ENCODE results near the gene SLC28A1.

Gene SLC28A1

DNA sequence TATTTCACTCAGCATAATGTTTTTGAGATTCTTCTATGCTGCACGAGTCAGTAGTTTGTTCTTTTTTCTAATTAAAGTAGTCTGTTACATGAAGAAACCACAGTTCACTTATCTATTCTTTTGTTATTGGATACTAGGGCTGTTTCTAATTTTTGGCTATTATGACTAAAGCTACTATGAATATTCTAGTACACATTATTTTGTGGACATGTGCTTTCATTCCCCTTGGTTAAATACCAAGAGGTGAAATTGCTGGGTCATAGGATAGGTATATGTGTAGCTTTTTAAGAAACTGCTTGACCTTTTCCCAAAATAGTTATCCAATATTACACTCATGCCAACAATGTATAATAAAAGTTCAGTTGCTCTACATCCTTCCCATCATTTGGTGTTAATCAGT, 106.0 kb downstream of the SLC28A1 start:
- Histone ChIP-seq H3K4me2 (ENCODE audit: low read depth, low read length, poor library complexity, severe bottlenecking) (no peak overlapping the region), H3K4me3 (ENCODE audit: insufficient read depth, low read length, poor library complexity, severe bottlenecking) (no peak overlapping the region), H3K9me2 (replicated peaks; ENCODE audit: insufficient read depth, low read length) (no peaks in the 10 kb centered on the region), H3K27ac (ENCODE audit: low read depth, low read length) (no peak overlapping the region), H2AFZ (ENCODE audit: low read depth, low read length, severe bottlenecking) (no peak overlapping the region), H3K9ac (ENCODE audit: low read length) (no peak overlapping the region), H3K9me3 (ENCODE audit: insufficient read depth, low read length) (no peaks in the 10 kb centered on the region), H3K79me2 (ENCODE audit: insufficient read depth, low read length) (no peaks in the 10 kb centered on the region), H4K20me1 (ENCODE audit: low read depth, low read length) (peaks cover 22% of the 10 kb centered on the region; the same call in 1 of the 2 replicates), H3K27me3 (ENCODE audit: low read length) (no peaks in the 10 kb centered on the region), H3K36me3 (ENCODE audit: low read length) (no peaks in the 10 kb centered on the region), H3F3A (ENCODE audit: insufficient read depth) (no peaks in the 10 kb centered on the region)
- TF ChIP-seq, protein P1, sequence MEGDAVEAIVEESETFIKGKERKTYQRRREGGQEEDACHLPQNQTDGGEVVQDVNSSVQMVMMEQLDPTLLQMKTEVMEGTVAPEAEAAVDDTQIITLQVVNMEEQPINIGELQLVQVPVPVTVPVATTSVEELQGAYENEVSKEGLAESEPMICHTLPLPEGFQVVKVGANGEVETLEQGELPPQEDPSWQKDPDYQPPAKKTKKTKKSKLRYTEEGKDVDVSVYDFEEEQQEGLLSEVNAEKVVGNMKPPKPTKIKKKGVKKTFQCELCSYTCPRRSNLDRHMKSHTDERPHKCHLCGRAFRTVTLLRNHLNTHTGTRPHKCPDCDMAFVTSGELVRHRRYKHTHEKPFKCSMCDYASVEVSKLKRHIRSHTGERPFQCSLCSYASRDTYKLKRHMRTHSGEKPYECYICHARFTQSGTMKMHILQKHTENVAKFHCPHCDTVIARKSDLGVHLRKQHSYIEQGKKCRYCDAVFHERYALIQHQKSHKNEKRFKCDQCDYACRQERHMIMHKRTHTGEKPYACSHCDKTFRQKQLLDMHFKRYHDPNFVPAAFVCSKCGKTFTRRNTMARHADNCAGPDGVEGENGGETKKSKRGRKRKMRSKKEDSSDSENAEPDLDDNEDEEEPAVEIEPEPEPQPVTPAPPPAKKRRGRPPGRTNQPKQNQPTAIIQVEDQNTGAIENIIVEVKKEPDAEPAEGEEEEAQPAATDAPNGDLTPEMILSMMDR (IDR thresholded peaks at IDR 0.05; ENCODE audit: insufficient read depth, low read length, poor library complexity, severe bottlenecking): no peak
- no peak for TF ChIP-seq EZH2phosphoT487 (conservative IDR thresholded peaks at IDR 0.05; ENCODE audit: low read length)

DNA sequence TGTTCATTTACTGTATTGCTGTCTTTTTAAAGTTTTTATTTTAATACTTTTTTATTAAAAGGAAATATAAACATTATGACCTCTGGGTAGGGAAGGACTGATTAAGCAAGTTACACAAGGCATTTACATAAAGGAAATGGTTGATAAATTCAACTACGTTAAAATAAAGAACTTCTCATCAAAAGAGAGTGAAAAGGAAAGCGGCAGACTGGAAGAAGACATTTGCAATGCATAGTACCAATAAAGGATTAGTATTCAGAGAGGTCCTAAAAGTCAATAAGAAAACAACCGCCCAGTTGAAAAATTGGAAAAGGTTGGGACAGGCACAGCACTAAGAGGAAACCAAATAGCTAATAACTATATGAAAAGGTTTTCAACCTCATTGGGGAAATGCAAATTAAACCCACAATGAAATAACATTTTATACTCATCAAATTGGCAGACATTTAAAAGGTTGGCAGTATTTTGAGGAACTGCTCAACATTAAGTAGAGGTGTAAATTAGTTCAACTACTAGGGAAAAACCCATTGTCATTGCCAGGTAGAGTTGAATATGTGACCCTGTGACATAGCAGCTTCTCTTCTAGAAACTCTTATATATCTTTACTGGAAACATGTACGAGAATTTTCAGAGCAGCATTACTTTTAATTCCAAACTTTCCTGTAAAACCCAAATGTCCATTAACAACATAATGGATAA, 106.7 kb downstream of the SLC28A1 start:
- Histone ChIP-seq H3F3A (ENCODE audit: insufficient read depth) (no peaks in the 10 kb centered on the region), H3K4me3 (ENCODE audit: insufficient read depth, low read length, poor library complexity, severe bottlenecking) (no peak overlapping the region), H3K9ac (ENCODE audit: low read length) (no peak overlapping the region), H4K20me1 (ENCODE audit: low read depth, low read length) (peaks cover 22% of the 10 kb centered on the region; the same call in 1 of the 2 replicates), H3K9me3 (ENCODE audit: insufficient read depth, low read length) (no peaks in the 10 kb centered on the region), H2AFZ (ENCODE audit: low read depth, low read length, severe bottlenecking) (no peak overlapping the region), H3K36me3 (ENCODE audit: low read length) (no peaks in the 10 kb centered on the region), H3K27me3 (ENCODE audit: low read length) (no peaks in the 10 kb centered on the region), H3K4me2 (ENCODE audit: low read depth, low read length, poor library complexity, severe bottlenecking) (no peak overlapping the region), H3K27ac (ENCODE audit: low read depth, low read length) (no peak overlapping the region), H3K79me2 (ENCODE audit: insufficient read depth, low read length) (no peaks in the 10 kb centered on the region), H3K9me2 (replicated peaks; ENCODE audit: insufficient read depth, low read length) (no peaks in the 10 kb centered on the region)
- TF ChIP-seq, protein P1 (IDR thresholded peaks at IDR 0.05; ENCODE audit: insufficient read depth, low read length, poor library complexity, severe bottlenecking): no peak
- no peak for TF ChIP-seq EZH2phosphoT487 (conservative IDR thresholded peaks at IDR 0.05; ENCODE audit: low read length)

DNA sequence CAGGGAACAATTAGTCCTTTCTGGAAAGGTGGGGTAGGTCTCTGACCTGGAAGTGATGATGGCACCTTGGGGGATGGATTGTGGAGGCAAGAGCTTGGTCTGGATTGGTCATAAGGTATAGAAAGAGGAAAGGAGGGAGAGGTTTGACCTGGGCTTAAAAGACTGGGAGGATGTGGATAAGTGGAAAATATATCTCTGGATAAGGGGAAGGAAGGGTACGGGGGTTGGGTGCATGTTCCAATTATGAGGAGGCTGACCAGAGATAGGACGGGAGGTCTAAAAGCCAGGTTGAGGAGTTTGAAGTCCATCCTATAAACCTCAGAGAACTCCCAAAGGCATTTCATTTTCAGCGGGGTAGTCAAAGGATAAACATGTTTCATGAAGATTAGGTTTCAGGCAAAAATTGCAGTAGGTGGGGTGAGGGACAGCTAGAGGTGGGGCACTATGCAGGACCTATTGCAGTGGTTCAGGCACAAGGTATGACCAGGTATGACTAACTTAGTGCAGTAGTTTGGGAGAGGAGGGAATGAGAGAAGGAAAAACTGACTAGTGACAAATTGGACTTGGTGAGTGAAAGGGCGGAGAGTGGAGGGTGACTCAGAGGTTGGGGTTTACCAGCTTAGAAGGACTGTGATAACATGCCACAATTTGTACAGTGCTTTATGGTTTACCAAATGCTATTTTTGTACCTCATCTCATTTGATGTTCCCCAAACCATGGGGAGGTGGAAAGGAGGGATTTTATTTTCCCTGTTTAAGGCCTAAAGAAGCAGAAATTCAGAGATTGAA, 107.9 kb downstream of the SLC28A1 start:
- H3K9me2 ChIP-seq (replicated peaks; ENCODE audit: insufficient read depth, low read length): no peaks in the 10 kb centered on the region
- H3K27me3 ChIP-seq (ENCODE audit: low read length): no peaks in the 10 kb centered on the region
- no peaks in the 10 kb centered on the region for H3K9me3 ChIP-seq (ENCODE audit: insufficient read depth, low read length)
- H3K4me3 ChIP-seq (ENCODE audit: insufficient read depth, low read length, poor library complexity, severe bottlenecking): no peak overlapping the region
- H3K4me2 ChIP-seq (ENCODE audit: low read depth, low read length, poor library complexity, severe bottlenecking): no peak overlapping the region
- peaks cover 22% of the 10 kb centered on the region; the same call in 1 of the 2 replicates for H4K20me1 ChIP-seq (ENCODE audit: low read depth, low read length)
- TF ChIP-seq, protein P1 (IDR thresholded peaks at IDR 0.05; ENCODE audit: insufficient read depth, low read length, poor library complexity, severe bottlenecking): no peak
- no peak for TF ChIP-seq EZH2phosphoT487 (conservative IDR thresholded peaks at IDR 0.05; ENCODE audit: low read length)
- H3F3A ChIP-seq (ENCODE audit: insufficient read depth): no peaks in the 10 kb centered on the region
- no peak overlapping the region for H3K9ac ChIP-seq (ENCODE audit: low read length)
- no peak overlapping the region for H2AFZ ChIP-seq (ENCODE audit: low read depth, low read length, severe bottlenecking)
- H3K27ac ChIP-seq (ENCODE audit: low read depth, low read length): no peak overlapping the region
- no peaks in the 10 kb centered on the region for H3K36me3 ChIP-seq (ENCODE audit: low read length)
- H3K79me2 ChIP-seq (ENCODE audit: insufficient read depth, low read length): no peaks in the 10 kb centered on the region

All from SU-DHL-6 (cell line).